ENCODE results near the gene KIAA0232.
"Not testable (repeated sequence)": the region's sequence is repeated elsewhere in the genome, so short reads cannot be mapped to it uniquely, and the experiment has no call there.

Gene KIAA0232

DNA sequence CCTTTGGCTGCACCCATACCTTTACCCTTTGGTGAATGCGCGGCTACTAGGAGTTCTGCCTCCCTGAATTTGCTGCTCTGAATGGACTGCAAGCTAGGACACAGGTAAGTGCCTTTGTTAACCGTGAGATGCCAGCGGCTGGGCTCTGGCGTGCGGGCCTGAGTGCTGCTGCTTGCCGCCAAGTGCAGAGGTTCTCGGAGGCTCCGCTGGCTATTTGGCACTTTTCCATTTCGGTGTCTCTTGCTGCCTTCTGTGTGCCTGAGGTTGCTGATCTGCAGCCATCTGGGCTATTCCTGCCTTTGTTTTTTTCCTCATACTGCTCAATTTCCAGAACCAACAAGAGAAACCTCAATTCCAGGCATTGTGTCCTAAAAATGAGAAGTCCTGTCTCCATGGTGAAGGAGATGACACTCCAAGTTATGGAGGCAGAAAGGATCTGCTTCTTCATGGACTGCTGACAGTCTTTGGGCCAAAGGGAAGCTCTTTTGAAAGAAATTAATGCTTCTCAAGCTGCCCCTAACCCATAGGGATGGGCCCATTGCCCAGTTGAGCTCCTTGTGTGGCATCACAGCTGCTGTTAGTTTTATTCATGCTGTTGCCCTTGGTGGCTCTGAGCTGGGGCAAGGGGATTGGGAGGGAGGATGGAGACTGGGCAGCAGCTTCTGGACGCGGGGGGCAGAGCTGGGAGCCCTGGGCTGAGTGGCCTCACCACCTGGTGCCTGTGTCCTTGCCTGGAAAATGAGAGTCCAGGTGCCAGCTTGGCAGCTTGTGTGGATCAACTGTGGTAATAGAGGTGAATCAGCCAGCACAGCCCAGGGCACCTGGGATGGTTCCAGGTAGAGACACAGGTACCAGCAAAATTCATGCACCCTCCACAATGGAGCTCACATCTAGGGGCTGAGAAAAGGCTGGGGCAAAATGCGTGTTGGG lies 123.3 kb downstream of the KIAA0232 start:
- FAIRE-seq, result no peak

DNA sequence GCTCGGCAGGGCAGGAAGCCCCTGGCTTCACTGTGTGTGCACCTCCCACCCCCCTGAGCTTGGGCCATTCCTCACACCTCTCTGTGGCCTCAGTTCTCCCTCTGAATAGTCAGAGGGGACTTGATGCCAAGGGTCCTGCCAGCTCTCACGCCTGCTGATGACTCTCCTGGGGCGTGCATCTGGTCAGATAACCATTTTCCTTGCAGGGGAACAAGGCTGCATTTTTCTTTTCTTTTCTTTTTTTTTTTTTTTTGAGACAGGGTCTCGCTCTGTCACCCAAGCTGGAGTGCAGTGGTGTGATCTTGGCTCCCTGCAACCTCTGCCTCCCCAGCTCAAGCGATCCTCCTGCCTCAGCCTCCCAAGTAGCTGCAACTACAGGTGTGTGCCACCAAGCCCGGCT lies 124.0 kb downstream of the KIAA0232 start:
- not testable (repeated sequence) for FAIRE-seq

DNA sequence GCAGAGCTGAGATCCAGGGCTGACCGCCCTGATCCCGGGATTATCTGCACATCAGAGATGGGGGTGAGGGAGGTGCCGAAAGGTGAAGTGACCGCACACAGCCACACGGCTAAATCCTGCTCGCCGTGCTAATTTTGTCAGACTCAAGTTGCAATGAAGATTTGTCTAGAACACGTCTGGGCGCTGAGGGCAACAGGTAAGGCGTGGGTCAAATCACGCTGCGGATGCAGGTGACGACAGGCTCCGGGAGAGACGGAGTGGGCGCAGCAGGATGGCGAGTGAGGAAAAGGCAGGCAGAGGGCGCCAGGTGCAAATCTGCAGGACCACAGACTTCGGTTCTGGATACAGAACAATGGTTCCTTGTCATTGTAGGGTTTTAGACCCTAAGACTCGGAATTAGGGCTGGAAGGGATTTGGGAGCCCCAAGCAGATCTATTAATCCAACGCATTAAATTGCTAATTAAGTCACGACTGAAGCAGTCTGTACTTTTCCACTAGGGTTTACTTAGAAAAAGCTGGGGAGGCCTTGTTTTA lies 125.2 kb downstream of the KIAA0232 start:
- FAIRE-seq, result no peak

DNA sequence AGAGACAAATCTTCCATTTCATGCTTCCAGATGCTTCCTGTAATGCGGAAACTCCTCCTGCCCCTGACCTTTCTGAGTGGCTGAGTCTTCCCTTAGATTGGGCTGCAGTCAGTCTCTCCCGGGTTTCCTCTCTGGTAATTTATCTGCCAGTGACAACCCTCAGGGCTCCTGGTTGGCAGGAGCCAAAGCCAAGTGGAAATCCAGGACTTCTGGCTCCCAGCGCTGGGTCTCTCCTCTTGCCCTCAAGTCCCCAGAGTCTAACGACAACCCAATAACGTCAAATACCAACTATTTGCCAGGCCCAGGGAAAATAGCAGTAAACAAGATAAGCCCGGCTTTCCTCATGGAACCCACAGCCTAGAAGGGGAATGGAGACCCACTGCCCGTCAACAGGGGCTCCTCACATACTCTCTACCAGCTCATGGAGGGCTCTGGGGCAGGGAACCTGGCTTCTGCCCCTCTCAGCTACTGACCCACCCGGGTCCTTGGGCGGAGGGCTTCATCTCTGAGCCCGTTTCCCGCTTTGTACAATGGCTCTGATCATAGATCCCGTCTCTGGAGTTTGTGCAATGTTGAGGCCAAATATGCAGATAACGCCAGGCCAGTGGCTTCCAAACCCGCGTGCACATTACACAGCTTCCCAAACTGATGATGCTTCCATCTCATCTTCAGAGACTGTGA lies 126.0 kb downstream of the KIAA0232 start:
- no peak for FAIRE-seq

DNA sequence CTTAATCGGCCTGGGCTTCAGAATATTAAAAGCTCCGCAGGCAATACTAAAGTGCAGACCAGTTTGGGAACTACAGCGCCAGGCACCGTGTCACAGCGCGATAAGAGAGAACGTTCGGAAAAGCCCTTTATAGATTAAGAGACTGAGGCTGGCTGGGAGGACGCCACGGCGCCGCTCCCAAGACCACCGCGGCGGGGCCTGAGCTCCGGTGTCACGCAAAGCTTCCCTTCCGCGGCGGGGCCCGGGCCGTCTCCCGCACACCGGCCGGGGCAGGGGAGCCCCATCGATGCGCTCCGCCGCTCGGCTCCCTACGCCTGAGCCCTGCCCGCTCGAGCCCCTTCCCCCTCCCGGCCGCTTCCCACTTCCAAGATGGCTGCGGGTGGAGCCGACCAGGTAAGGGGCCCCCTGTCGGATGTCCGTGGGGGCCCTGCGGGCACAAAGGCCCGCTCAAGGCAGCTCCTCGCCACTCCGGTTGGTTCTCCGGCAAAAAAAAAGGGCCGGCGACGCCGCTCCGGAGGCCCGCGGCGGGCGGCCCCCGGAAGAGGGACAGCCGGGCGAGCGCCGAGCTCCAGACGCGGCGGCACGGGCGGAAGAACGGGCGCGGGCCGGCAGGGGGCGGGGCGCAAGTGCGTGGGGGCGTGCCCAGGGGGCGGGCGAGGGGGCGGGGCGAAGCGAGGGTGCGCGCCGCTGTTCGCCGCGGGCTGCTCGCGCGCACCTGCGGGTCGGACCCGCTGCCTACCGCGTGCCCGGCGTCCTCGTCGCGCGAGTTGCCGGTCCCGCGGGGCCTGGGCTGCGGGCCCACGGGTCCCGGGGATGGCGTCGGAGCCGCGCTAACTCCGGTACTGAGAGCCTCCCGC lies 126.8 kb downstream of the KIAA0232 start, which contains the start of gene TBC1D14:
Gene TBC1D14, plus strand, starts transcription at position 714 of the 857 bp plus-strand sequence. CDS start 13,564 bp downstream, outside the sequence.
- no peak for FAIRE-seq

DNA sequence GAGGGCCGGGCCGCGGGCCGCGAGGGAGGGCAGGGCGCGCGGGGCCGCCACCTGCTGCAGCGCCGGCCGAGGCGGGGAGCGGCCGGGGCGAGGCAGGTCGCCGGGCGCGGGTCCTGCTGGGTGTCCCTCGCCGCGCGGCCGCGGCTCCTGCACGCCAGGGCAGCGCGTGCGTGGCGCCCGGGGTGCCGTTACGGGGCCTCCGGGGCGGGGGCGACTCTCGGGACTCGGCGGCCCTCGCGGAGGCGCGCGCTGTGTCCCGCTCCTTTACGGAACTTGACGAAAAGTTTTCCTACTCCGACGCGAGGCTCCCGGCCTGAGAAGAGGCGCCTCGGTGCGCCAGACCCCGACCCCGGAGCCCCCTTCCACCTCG lies 127.4 kb downstream of the KIAA0232 start:
- FAIRE-seq, result no peak

DNA sequence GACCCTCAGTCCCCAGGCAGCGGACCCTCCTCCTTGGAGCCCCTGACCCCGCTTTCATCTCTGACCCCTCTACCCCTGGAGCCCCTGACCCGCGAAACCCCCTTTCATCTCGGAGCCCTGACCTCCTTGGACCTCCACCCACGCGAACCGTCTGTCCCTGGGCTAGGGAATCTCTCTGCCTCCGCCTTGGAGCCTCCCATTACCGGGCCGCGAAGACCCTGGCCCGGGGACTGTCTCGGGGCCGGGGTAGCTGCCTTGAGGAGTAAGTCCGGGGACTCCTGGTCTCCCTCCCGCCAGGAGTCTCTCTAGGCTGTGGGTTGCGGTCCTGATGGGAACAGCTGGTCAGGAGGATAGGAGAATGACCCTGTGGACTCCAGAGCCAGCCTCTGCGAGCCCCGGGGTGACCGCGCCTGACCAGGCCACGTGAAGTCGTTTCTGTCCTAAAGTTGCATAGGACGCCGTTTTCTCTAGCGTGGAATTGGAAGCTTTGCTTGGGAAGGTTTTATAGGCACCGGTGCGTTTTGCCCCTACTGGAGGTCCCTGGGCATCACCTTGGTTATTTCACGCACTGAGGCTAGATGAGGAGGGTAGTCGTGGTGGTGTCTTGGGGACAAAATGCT lies 127.9 kb downstream of the KIAA0232 start:
- FAIRE-seq, result no peak

DNA sequence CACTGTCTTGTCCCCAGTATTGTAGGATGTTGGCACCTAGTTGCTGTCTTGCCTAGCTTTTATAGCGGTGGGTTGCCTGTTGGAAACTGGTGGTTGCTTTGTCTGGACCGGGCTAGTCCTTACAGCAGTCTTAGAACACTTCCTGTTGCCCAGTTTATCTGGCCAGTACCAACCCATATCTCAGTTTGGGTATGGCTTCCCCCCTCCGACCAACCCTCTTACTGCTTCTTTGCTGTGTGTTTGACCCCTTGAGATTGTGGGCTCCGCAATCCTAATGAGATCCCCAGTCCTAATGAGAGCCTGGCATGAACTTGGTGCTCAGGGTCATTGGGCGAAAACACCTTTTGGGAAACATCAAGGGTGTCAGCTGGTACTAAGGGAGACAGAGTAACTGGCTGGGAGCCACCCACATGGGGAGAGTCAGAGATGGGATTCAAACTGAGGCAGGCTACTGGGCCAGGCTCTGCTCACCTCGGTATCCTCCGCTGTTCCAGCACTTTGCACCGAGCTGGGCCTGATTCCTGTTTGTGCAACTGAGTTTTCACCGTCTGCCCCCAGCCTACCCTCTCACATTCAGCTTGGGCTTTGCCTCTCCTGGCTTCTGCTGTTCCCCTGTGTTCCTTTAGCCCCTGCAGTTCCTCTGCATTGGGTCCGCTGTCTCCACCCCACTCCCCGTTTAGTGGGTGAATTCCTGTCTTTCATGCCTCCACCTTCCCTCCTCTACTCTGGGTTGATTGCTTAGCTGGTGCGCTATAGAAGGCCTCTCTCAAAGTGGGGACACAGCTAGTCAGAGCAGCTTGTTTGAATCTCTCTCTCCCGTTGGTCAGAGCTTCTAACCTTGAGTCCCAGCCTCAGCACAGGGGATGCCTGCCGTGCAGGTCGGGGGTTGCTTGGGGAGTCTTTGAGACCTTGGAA lies 128.7 kb downstream of the KIAA0232 start:
- FAIRE-seq, result no peak

DNA sequence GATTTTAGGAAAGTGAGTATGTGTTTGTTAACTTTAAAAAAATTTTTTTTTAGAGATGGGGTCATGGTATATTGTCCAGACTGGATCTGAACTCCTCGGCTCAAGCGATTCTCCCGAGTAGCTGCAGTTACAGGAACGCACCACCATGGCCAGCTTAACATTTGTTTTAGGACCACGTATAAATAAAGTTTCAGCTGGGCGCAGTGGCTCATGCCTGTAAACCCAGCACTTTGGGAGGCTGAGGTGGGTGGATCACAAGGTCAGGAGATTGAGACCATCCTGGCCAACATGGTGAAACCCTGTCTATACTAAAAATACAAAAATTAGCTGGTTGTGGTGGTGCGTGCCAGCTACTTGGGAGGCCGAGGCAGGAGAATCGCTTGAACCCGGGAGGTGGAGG lies 129.4 kb downstream of the KIAA0232 start:
- FAIRE-seq, result not testable (repeated sequence)

DNA sequence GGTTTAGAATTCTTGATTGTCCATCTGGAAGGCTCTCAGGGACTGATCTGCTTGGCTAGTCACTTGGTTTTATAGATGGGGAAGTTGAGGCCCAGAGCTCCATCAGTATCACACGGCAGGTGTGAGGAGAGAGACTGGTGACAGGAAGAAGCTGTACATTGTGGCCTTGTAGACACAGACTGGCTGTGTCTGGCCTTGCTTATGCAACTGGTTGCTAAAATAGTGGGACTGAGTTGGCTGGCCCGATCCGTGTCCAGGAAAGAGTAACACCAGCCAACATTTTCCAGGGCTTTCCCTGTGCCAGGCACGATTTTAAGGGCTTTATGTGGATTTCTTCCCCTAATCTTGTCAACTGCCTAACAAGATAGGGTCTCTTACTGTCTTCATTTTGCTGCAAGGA lies 129.9 kb downstream of the KIAA0232 start:
- no peak for FAIRE-seq

DNA sequence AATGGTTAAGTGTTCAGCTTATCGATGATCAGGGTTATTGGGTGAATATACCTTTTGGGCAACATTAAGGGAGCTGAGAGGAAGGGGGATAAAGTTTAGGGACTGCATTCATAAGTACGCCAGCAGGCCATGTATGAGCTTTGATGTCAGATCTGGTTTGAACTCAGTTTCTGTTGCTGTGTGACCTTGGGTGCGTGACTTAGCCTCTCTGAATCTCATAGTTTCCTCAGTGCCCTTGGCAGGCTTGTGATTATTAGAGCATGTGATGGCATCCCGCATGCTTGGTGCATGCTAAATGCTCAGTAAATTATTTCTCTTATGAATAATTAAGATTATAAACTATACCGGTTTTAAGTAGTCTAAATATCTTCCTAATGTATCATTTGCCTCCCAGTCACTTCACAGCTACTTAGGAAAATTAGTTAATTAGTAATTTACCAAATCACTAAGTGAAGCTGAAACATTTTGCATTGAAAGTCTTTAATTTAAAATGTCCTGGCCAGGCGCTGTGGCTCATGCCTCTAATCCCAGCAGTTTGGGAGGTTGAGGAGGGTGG lies 130.9 kb downstream of the KIAA0232 start:
- FAIRE-seq, result no peak

DNA sequence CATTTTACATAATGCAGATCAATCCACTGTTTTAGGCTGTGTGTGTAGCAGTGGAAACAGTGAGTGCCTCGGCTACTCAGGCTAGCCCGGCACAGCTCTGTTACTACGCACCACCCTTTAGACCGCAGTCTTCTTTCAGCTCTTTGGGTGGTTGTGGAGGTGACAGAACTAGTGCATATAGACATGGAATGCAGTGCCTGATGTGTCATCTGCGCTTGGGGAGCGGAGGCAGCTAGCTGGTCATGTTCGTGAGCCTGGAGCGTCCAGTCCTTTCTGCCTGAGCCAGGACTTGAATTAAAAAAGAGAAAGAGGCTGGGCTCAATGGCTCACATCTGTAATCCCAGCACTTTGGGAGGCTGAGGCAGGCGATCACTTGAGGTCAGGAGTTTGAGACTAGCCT lies 131.9 kb downstream of the KIAA0232 start:
- no peak for FAIRE-seq

DNA sequence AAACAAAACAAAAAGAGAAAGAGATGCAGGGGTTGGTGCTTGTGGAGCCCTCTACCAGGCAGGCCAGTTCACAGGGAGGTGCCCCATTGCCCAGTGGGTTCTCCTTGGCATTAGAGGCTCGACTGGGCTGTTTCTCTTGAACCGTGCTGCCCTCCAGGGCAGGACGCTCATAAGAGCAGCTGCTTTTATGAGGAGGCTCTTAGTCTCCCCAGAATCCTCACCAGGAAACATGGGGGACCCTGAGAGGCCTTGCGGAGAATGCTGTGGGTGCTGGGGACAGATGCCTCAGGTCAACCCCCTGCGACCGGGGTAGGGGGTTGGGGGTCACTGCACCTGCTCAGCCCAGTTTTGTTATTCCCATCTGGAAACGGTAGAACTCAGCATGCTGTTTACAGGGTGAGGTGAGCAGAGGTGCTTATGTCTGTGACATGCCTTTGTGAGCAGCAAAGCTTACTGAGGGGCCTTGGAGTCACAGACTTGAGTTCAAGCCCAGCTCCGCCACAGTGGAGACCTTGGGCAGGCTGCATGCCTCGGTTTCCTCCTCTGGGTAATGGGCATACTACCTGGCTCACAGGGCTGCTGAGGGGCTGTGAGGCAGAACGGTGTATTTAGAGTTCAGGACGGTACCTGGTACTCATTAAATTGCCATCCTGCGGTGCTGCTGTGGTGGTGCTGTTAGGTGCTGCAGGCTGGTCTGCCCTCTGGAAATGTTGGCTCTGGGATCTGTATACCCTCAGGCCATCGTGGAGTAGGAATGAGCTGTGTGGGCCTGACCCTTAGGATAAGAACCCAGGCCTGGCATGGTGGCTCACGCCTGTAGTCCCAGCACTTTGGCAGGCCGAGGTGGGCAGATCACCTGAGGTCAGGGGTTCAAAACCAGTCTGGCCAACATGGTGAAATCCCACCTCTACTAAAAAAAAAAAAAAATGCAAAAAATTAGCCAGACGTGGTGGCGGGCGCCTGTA lies 132.8 kb downstream of the KIAA0232 start:
- no peak for FAIRE-seq

DNA sequence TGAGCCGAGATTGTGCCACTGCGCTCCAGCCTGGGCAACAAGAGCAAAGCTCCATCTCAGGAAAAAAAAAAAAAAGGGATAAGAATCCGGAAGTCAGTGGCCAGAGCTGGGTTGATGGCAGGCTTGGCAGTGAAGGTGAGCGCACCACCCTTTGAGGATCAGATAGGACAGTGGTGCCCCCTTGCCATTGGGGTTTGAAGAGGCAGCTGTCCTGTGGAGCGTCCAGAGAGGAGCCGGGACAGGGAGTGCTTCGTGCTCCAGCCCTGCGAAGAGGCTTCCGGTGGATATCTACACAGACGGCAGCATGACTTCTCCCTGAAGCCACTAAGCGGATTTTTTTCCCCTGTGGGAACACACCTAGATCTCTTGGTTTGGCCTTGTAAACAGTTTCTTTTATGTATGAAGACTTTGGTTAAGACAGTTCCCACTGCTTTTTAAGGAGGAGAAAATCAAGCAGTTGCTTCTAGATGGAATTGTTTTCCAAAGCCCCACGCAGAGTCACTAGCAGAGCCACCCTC lies 133.6 kb downstream of the KIAA0232 start:
- FAIRE-seq, result no peak

DNA sequence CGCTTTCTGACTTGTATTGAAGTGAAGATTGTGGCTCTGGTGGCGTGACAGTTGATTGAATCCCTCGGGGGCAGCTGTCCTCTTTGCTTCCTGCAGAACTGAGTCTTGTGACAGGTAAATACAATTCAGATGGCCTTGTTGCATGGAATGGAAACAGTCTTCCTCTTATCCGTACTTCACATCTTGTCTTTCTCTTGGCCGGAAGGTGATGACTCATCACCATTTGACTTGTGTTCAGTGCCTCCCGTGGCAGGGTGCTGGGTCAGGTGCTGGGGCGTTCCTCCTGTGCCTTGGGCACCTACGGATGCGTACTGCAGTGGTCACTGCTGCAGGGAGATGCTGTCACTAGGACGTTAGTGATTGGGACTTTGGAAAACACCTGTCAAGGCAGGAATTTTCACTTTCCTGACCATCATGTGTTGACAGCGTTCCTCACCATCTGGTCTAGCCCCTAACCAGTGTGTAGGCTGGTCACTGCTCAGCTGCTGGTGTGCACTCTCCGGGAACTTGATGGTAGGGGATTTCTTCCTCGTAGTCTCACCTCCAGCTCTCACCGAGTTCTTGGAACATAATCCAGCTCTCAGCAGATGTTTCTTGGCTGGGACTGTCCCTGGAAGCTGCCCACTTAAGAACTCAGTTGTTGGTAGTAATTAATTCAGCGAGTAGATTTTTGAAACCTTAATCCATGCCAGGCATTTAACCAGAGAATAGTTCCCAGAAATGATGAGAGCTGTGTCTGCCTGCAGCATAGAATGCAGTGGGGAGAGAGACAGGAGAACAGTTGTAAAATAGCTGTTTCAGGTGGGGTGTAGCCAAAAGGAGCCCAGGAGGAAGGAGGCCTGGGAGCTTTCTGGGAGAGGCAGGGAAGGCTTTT lies 134.3 kb downstream of the KIAA0232 start:
- FAIRE-seq, result no peak

DNA sequence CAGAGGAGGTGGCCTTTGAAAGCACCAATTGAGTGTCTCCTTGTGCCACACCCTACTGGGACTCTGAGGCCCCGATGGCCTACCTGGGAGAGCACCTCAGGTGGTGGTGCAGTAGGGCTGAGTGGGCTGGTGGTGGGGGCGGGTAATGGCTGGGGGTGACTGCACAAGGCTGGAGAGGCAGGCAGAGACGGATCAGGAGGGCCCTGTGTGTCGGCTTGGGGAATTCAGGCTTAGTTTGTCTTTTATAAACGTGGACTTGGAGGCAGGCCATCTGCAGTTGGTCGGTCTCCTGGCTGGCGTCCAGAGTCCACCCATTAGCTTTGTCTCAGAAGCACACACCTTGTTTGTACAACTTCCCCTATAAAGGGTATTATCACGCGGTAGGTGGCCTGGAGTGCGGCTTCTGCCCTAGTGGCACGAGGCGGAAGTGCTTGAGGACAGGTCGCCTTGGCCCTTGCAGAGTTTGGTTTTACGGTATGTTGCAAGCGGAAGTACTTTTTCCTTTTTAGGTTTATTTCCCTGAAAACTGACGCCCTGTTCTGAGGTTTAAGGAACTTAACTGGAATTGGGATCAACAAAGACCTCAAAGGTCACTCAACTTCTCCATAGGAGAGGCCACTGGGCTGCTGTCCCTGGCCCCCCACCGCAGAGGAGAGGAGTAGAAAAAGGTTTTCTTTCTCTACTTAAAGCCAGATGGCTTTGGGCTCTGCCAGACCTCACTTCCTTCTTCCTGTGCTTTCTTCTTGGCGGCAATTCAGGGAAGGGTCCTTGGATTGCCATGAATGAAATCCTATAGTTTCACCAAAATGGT lies 135.1 kb downstream of the KIAA0232 start:
- FAIRE-seq, result no peak

DNA sequence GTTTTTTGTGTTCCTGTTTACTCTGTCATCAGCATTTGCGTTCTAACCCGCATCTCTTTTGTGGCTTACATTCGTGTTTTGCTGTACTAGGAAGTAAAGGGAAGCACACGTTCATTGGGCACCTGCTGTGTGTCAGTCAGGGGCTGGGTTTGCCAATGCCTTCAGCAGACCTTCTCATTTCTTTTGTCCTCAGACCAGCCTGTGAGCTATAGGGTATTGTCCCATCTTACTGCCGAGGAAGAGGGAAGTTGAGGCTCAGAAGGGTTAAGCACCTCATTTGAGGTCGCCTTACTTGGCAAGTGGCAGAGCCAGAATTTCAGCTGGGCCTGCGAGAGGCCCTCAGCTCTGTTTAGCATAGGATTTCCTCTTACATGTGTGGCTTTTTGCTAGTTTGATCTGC lies 135.8 kb downstream of the KIAA0232 start:
- no peak for FAIRE-seq
